CD14-positive monocyte (primary cell): ENCODE results near the gene DCUN1D4. TPM values are rescaled to one million over a fixed set of nuclear protein-coding genes. Genes with fewer than 3 reads are reported as not detected.

Source experiments
- DNase-seq, 3 donors: peaks; one replicate each; pipeline ENCODE4 v3.0.0-alpha.2; 2011 to 2022
- H2AFZ ChIP-seq: 2 replicates; pipeline ENCODE4 v1.6.0; 2012; ENCODE audit warnings: mild to moderate bottlenecking, low read depth, low read length, inconsistent platforms; ENCODE audit not compliant: insufficient read depth, poor library complexity, severe bottlenecking
- H3K27ac ChIP-seq, 2 donors: 1 replicate in 1 of 2; 2 replicates in 1 of 2; pipeline ENCODE4 v1.5.1; 2012 to 2013; ENCODE audit warnings: low read length in 2 of 2, control low read depth in 1 of 2, inconsistent platforms in 1 of 2, low read depth in 1 of 2, mild to moderate bottlenecking in 1 of 2
- H3K27me3 ChIP-seq, 2 donors: one replicate each; pipeline versions ENCODE4 v1.6.0 to v1.6.1; 2011 to 2013; ENCODE audit warnings: low read length in 2 of 2; ENCODE audit not compliant: control insufficient read depth in 2 of 2, insufficient read depth in 2 of 2
- H3K36me3 ChIP-seq, 2 donors: replicated peaks in 1 of 2; 1 replicate in 1 of 2; 2 replicates in 1 of 2; pipeline versions ENCODE4 v1.5.1 to v1.6.1; 2012 to 2013; ENCODE audit warnings: low read length in 2 of 2, control low read depth in 1 of 2, inconsistent platforms in 1 of 2, mild to moderate bottlenecking in 1 of 2; ENCODE audit not compliant: insufficient read depth in 2 of 2, control insufficient read depth in 1 of 2
- H3K4me1 ChIP-seq, 2 donors: 1 replicate in 1 of 2; 2 replicates in 1 of 2; pipeline versions ENCODE4 v1.5.1 to v1.6.1; 2012 to 2013; ENCODE audit warnings: low read length in 2 of 2, control low read depth in 1 of 2, inconsistent platforms in 1 of 2, mild to moderate bottlenecking in 1 of 2, moderate library complexity in 1 of 2; ENCODE audit not compliant: insufficient read depth in 2 of 2, control insufficient read depth in 1 of 2
- H3K4me2 ChIP-seq: replicated peaks from 2 replicates; pipeline ENCODE3; 2012; ENCODE audit warnings: low read length, moderate library complexity, mild to moderate bottlenecking; ENCODE audit not compliant: poor library complexity, severe bottlenecking; ENCODE audit errors: extremely low read depth
- H3K4me3 ChIP-seq, 3 experiments: fragments of 200-600 bp in 1 of 3; sonication (generic) in 1 of 3; replicated peaks in 1 of 3; 1 replicate in 2 of 3; 2 replicates in 1 of 3; pipeline ENCODE4 v1.5.1; 2011 to 2013; ENCODE audit warnings: low read length in 3 of 3, mild to moderate bottlenecking in 3 of 3, control low read depth in 2 of 3, low read depth in 2 of 3, inconsistent platforms in 1 of 3, moderate library complexity in 1 of 3
- H3K79me2 ChIP-seq: 2 replicates; pipeline ENCODE4 v1.6.0; 2012; ENCODE audit warnings: mild to moderate bottlenecking, control low read depth, inconsistent platforms, low read length, moderate library complexity; ENCODE audit not compliant: insufficient read depth
- H3K9ac ChIP-seq: 2 replicates; pipeline ENCODE4 v1.6.0; 2017; ENCODE audit warnings: low read length, mild to moderate bottlenecking; ENCODE audit not compliant: insufficient read depth, poor library complexity, severe bottlenecking
- H3K9me3 ChIP-seq, 2 donors: replicated peaks in 1 of 2; 1 replicate in 1 of 2; 2 replicates in 1 of 2; pipeline versions ENCODE4 v1.5.1 to v1.6.1; 2012 to 2013; ENCODE audit warnings: low read length in 2 of 2, control low read depth in 1 of 2; ENCODE audit not compliant: control insufficient read depth in 1 of 2, insufficient read depth in 1 of 2
- H4K20me1 ChIP-seq: 2 replicates; pipeline ENCODE4 v1.6.0; 2012; ENCODE audit warnings: mild to moderate bottlenecking, low read length, control low read depth, moderate library complexity; ENCODE audit not compliant: insufficient read depth
- H3K27ac Mint-ChIP-seq, 7 donors: one replicate each; pipeline ENCODE4 v1.8.0; 2020; ENCODE audit warnings: mild to moderate bottlenecking in 7 of 7, mixed read lengths in 7 of 7, moderate library complexity in 6 of 7, inconsistent platforms in 2 of 7
- H3K27me3 Mint-ChIP-seq, 3 donors: one replicate each; pipeline ENCODE4 v1.8.0; 2021 to 2022; ENCODE audit warnings: low read depth in 3 of 3, mild to moderate bottlenecking in 3 of 3, mixed read lengths in 3 of 3, moderate library complexity in 3 of 3, inconsistent platforms in 1 of 3
- H3K36me3 Mint-ChIP-seq, 2 donors: one replicate each; pipeline ENCODE4 v1.8.0; 2020; ENCODE audit warnings: mixed read lengths in 2 of 2, inconsistent platforms in 1 of 2, mild to moderate bottlenecking in 1 of 2
- H3K4me1 Mint-ChIP-seq: one replicate; pipeline ENCODE4 v1.8.0; 2020; ENCODE audit warnings: mild to moderate bottlenecking, mixed read lengths
- H3K4me3 Mint-ChIP-seq, 2 donors: one replicate each; pipeline ENCODE4 v1.8.0; 2020; ENCODE audit warnings: mild to moderate bottlenecking in 2 of 2, mixed read lengths in 2 of 2, moderate library complexity in 1 of 2
- H3K9me3 Mint-ChIP-seq, 7 donors: one replicate each; pipeline ENCODE4 v1.8.0; 2020 to 2022; ENCODE audit warnings: mixed read lengths in 7 of 7, mild to moderate bottlenecking in 6 of 7, moderate library complexity in 6 of 7, inconsistent platforms in 2 of 7
- CTCF ChIP-seq: fragments of 200-600 bp; IDR thresholded peaks from one replicate; pipeline ENCODE4 v1.8.0; 2022; ENCODE audit warnings: antibody characterized with exemption, mild to moderate bottlenecking
- WGBS: methylation state at CpG from one replicate; pipeline ENCODE4 v1.1.5; 2013; ENCODE audit warnings: missing lambda C conversion rate; ENCODE audit not compliant: insufficient coverage; 5-methylcytosine and 5-hydroxymethylcytosine counted together
- intact Hi-C, 2 donors: fragments of 100-400 bp; cut with micrococcal nuclease; formaldehyde crosslinking; loops; one replicate each; pipeline versions ENCODE4 v1.15.0 to v1.15.1; 2023
- polyA plus RNA-seq, 3 donors: library from polyadenylated mRNA; depleted of rRNA in 1 of 3; unstranded in 2 of 3; stranded (reverse) in 1 of 3; fragments of 300-500 nt in 2 of 3; fragments of >200 nt in 1 of 3; fragmentation: Illumina TruSeq in 2 of 3; gene quantifications; 1 replicate in 2 of 3; 2 replicates in 1 of 3; pipeline ENCODE4 v1.2.3, GENCODE V29; 2012 to 2021

Gene DCUN1D4
- polyA plus RNA-seq, 3 donors, result 4.7 to 15.2 (median 6.9) TPM

DNA sequence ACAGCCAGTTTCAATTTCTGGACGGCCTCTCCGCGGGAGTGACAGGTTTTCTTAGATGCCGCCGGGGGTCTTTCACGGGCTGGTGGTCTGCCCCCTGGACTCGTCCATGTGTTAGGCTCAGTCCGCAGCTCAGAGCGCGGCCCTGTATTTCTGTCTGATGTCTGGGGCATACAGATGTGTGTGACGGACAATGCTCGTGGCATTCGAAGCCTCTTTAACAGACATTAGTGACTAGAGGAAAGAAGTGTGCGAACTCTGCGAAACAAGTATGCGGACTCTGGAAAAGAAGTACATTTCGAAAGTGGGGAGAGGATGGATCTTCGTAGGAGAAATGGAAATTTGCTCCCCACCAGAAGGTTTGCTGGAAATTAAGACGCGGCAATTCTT is 793 bp upstream of the DCUN1D4 start:
- DNase-seq, result no peak
- Histone ChIP-seq H3K4me3 (peak overlapping the region; percentile 54 to 96 (median 69)), H3K36me3 (no peaks in the 10 kb centered on the region), H3K27me3 (peaks cover 0 to 9% of the 10 kb centered on the region in 2 donors), H3K4me1 (peaks cover 13 to 22% of the 10 kb centered on the region in 2 donors), H4K20me1 (peaks cover 8% of the 10 kb centered on the region), H3K9ac (peak overlapping the region; percentile 61), H2AFZ (peak overlapping the region; percentile 94), H3K4me2 (peak overlapping the region; percentile 100), H3K9me3 (no peaks in the 10 kb centered on the region), H3K79me2 (peaks cover 30% of the 10 kb centered on the region), H3K27ac (no peak overlapping the region)
- WGBS, result 0% methylated on average over 20 of the region's 20 CpGs
- peak overlapping the region in 5 of 7 donors; percentile 27 to 82 (median 31) for H3K27ac Mint-ChIP-seq
- peaks cover 14% of the 10 kb centered on the region for H3K4me1 Mint-ChIP-seq
- peak overlapping the region; percentile 97 to 98 for H3K4me3 Mint-ChIP-seq
- no peak for TF ChIP-seq CTCF
- intact Hi-C loops, result loop anchor here in 1 of 2 donors (5.0 to 10.0 kb wide), 4 partner anchors 63 to 1525 kb away; partner anchors contain the start of genes SCFD2 and SGCB
- H3K36me3 Mint-ChIP-seq, result no peaks in the 10 kb centered on the region
- peaks cover 0 to 3% (median 0%) of the 10 kb centered on the region in 7 donors for H3K9me3 Mint-ChIP-seq
- H3K27me3 Mint-ChIP-seq, result peaks cover 5 to 9% (median 7%) of the 10 kb centered on the region in 3 donors

DNA sequence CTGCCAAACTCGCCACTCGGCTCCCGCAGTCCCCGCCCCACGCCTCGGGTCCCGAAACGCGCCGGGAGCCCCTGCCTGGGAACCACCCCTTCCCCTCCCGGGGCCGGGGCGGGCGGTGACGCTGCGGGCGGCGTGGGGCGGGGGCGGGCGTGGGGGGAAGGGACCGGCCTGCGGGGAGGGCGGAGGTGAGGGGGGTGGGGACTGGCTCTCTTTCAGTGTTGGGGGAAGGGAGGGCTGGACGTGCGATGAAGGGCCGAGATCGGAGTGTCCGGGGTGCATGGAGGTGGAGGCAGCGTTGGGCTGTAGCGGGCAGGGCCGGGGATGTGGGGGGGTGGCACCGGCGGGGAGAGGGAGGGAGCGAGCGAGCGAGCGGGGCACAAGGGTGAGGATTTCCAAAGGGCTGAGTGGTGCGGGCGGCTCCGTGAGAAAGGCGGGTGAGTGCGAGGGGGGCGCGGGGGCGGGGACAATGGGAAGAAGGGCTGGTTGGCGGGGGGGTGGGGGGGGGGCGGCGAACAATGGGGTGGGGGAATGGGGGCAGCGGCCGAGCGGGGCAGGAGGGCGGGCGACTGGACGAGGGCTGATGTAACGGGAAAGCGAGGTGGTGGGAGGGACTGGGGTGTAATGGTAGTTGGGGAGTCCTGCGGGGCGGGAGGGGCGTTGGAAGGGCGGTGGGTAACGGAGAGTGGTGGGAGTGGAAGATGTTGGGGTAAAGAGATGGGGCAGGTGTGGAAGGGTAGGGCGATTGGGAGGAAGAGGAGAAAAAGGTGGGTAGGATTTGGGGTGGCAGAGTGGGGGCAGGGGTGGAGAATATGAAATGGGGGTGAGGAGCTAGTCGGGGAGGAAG is 578 bp downstream of the DCUN1D4 start:
- H2AFZ ChIP-seq, result peak overlapping the region; percentile 95

More for the DNA sequence above, 578 bp downstream of the DCUN1D4 start:
- Histone ChIP-seq H3K27ac (peak overlapping the region; percentile 25 to 53), H4K20me1 (peaks cover 8% of the 10 kb centered on the region), H3K9me3 (no peaks in the 10 kb centered on the region), H3K27me3 (peaks cover 0 to 9% of the 10 kb centered on the region in 2 donors), H3K79me2 (peaks cover 44% of the 10 kb centered on the region), H3K9ac (peak overlapping the region; percentile 70), H3K4me1 (peaks cover 13 to 22% of the 10 kb centered on the region in 2 donors), H3K36me3 (no peaks in the 10 kb centered on the region), H3K4me2 (peak overlapping the region; percentile 100), H3K4me3 (peak overlapping the region; percentile 71 to 96 (median 86))
- peaks cover 0 to 3% (median 0%) of the 10 kb centered on the region in 7 donors for H3K9me3 Mint-ChIP-seq
- H3K4me3 Mint-ChIP-seq, result peak overlapping the region; percentile 97 to 98
- intact Hi-C loops, result loop anchor here in 1 of 2 donors (5.0 to 10.0 kb wide), 4 partner anchors 61 to 1524 kb away; partner anchors contain the start of genes SCFD2 and SGCB
- H3K4me1 Mint-ChIP-seq, result peaks cover 14% of the 10 kb centered on the region
- DNase-seq, result peak; percentile 3 to 36 (median 16)
- no peak for TF ChIP-seq CTCF
- H3K27me3 Mint-ChIP-seq, result peaks cover 5 to 9% (median 5%) of the 10 kb centered on the region in 3 donors
- peaks cover 0 to 4% of the 10 kb centered on the region in 2 donors for H3K36me3 Mint-ChIP-seq
- 0% methylated on average over 30 of the region's 64 CpGs for WGBS
- H3K27ac Mint-ChIP-seq, result peak overlapping the region; percentile 66 to 95 (median 80)
